ENCODE data around the gene OXCT2.
A peak's percentile ranks its signal among the peaks of the same experiment; 100 is the strongest.
"Not testable (repeated sequence)": the region's sequence is repeated elsewhere in the genome, so short reads cannot be mapped to it uniquely, and the experiment has no call there.

The OXCT2 gene

DNA sequence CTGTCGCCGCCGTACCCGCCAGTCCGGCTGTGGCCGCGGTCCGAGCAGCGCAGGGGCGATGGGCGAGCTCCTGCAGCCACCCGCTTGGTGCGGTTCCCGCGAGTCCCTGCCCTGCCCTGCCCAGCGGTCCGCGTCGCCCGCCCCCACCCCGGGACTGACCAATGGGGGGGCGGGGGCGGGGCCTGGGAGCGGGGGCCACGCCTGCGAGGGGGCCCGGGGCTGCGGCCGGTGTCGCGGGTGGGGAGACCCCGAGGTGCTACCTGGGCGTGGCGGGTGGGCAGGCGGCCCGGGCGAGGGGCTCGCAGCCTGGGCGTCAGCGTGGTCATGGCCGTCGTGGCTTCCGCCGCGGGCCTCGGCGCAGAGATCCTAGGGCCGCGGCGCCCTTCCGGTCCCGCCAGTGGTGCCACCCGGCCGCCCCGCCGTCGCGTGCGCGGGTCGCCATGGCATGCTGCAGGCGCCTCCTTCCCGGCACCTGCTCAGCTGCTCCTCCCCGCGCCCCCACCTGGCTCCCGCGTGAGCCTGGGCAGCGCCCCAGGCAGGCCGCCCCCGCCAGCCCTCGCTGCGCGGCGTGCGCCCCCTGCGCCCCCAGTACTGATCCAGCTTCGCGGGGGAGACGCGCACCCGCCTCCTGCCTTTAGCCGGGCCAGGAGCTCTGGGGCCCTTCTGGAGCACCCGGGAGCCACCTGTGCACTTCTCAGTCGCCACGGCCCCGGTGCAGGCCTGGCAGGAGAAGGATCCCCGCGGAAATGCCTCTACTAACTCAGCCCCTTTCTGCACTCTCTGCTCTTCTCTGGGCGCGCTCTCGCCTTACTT is 17.8 kb upstream of the OXCT2 start, which contains the start of gene BMP8B:
Gene BMP8B (minus strand): TSS at position 108 of the 813 bp plus-strand sequence. CDS start 380 bp downstream, outside the sequence.
- H3K79me2 ChIP-seq (ENCODE audit: low read length) = peaks cover 31% of the 10 kb centered on the region
- no peaks in the 10 kb centered on the region for H4K20me1 ChIP-seq (ENCODE audit: insufficient read depth, low read length)
- TF ChIP-seq EZH2phosphoT487 (IDR thresholded peaks at IDR 0.05; ENCODE audit: low read length) (no peak), EZH2 (optimal IDR thresholded peaks at IDR 0.05; ENCODE audit: low read depth, low read length) (no peak)
- TF ChIP-seq, protein P1, sequence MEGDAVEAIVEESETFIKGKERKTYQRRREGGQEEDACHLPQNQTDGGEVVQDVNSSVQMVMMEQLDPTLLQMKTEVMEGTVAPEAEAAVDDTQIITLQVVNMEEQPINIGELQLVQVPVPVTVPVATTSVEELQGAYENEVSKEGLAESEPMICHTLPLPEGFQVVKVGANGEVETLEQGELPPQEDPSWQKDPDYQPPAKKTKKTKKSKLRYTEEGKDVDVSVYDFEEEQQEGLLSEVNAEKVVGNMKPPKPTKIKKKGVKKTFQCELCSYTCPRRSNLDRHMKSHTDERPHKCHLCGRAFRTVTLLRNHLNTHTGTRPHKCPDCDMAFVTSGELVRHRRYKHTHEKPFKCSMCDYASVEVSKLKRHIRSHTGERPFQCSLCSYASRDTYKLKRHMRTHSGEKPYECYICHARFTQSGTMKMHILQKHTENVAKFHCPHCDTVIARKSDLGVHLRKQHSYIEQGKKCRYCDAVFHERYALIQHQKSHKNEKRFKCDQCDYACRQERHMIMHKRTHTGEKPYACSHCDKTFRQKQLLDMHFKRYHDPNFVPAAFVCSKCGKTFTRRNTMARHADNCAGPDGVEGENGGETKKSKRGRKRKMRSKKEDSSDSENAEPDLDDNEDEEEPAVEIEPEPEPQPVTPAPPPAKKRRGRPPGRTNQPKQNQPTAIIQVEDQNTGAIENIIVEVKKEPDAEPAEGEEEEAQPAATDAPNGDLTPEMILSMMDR (IDR thresholded peaks at IDR 0.05; ENCODE audit: low read length) = no peak
- peaks cover 9% of the 10 kb centered on the region for H3K4me1 ChIP-seq (ENCODE audit: low read length)
- H3K36me3 ChIP-seq (replicated peaks; ENCODE audit: insufficient read depth, low read length) = no peaks in the 10 kb centered on the region
- peak within 1 kb of the TSS; percentile 84 for H3K4me3 ChIP-seq (ENCODE audit: low read length)
- H3K27me3 ChIP-seq (replicated peaks; ENCODE audit: insufficient read depth, low read length) = no peaks in the 10 kb centered on the region
- H3F3A ChIP-seq (ENCODE audit: insufficient read depth, low read length) = peaks cover 5% of the 10 kb centered on the region
- peak within 1 kb of the TSS; percentile 77 for H3K9ac ChIP-seq (ENCODE audit: low read length)
- DNase-seq = peak; percentile 77
- no peaks in the 10 kb centered on the region for H3K9me3 ChIP-seq (replicated peaks; ENCODE audit: insufficient read depth, low read length)
- peak within 1 kb of the TSS; percentile 91 for H2AFZ ChIP-seq (ENCODE audit: low read length)
- no peaks in the 10 kb centered on the region for H3K9me2 ChIP-seq (replicated peaks; ENCODE audit: insufficient read depth, low read length)
- H3K4me2 ChIP-seq (ENCODE audit: low read depth, low read length) = peak within 1 kb of the TSS; percentile 98
- peak within 1 kb of the TSS; percentile 58; the same call in 1 of the 2 replicates for H3K27ac ChIP-seq (ENCODE audit: low read length)

DNA sequence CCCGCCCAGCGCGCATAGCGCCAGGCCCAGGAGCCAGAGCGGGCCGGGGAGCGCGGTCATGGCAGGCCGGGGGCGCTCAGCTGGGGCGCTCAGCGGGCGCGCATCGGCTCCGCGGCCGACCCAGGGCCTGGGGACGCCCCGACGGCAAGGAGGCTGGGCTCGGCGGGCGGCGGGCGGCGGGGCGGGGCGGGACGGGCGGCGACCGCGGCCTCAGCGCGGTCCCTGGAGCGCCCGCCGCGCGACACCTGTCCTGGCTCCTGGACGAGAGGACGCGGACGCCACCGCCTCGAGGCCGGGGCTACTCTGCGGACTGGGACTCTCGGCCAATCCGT is 17.2 kb upstream of the OXCT2 start:
- no peak overlapping the region for H3K27ac ChIP-seq (ENCODE audit: low read length)
- DNase-seq = no peak
- TF ChIP-seq, protein P1 (IDR thresholded peaks at IDR 0.05; ENCODE audit: low read length) = no peak
- TF ChIP-seq EZH2phosphoT487 (IDR thresholded peaks at IDR 0.05; ENCODE audit: low read length) = no peak
- no peak for TF ChIP-seq EZH2 (optimal IDR thresholded peaks at IDR 0.05; ENCODE audit: low read depth, low read length)

DNA sequence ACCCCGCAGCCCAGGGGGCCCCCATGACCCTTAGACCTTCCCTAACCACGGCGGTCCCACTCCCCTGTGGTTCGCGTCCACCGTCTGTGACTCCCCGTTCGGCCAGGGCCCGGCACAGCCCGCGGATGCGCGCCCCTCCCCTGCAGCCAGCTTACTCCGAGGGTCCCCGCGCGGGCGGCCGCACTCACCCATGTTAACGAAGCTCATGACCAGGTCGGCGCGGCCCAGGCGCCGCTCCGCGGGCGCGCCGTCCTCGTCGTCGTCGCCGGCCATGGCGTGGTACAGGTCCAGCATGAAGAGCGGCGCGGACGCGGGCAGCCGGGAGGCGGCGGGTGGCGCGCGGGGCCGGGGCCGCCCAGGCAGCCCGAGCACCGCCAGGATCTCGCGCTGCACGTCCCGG is 16.8 kb upstream of the OXCT2 start:
- H3K9ac ChIP-seq (ENCODE audit: low read length); H3K9me3 ChIP-seq (replicated peaks; ENCODE audit: insufficient read depth, low read length); H3K27me3 ChIP-seq (replicated peaks; ENCODE audit: insufficient read depth, low read length); H3K27ac ChIP-seq (ENCODE audit: low read length); H2AFZ ChIP-seq (ENCODE audit: low read length); H3K4me1 ChIP-seq (ENCODE audit: low read length); H3F3A ChIP-seq (ENCODE audit: insufficient read depth, low read length); H3K36me3 ChIP-seq (replicated peaks; ENCODE audit: insufficient read depth, low read length); H4K20me1 ChIP-seq (ENCODE audit: insufficient read depth, low read length); H3K4me3 ChIP-seq (ENCODE audit: low read length); DNase-seq; H3K9me2 ChIP-seq (replicated peaks; ENCODE audit: insufficient read depth, low read length): not testable (repeated sequence)
- Histone ChIP-seq H3K79me2 (ENCODE audit: low read length) (peaks cover 41% of the 10 kb centered on the region), H3K4me2 (ENCODE audit: low read depth, low read length) (peak overlapping the region; percentile 73; the same call in 1 of the 2 replicates)

More for the DNA sequence above, 17.2 kb upstream of the OXCT2 start:
- no peaks in the 10 kb centered on the region for H4K20me1 ChIP-seq (ENCODE audit: insufficient read depth, low read length)
- H3K27me3 ChIP-seq (replicated peaks; ENCODE audit: insufficient read depth, low read length) = no peaks in the 10 kb centered on the region
- no peaks in the 10 kb centered on the region for H3K36me3 ChIP-seq (replicated peaks; ENCODE audit: insufficient read depth, low read length)
- H3K79me2 ChIP-seq (ENCODE audit: low read length) = peaks cover 37% of the 10 kb centered on the region
- H3K9me2 ChIP-seq (replicated peaks; ENCODE audit: insufficient read depth, low read length) = no peaks in the 10 kb centered on the region
- no peak overlapping the region for H3K9ac ChIP-seq (ENCODE audit: low read length)
- H3K9me3 ChIP-seq (replicated peaks; ENCODE audit: insufficient read depth, low read length) = no peaks in the 10 kb centered on the region
- peak overlapping the region; percentile 49; the same call in 1 of the 2 replicates for H3K4me2 ChIP-seq (ENCODE audit: low read depth, low read length)
- H2AFZ ChIP-seq (ENCODE audit: low read length) = peak overlapping the region; percentile 65; the same call in 1 of the 2 replicates
- H3K4me1 ChIP-seq (ENCODE audit: low read length) = peaks cover 9% of the 10 kb centered on the region
- peak overlapping the region; percentile 71; the same call in 1 of the 2 replicates for H3K4me3 ChIP-seq (ENCODE audit: low read length)
- peaks cover 5% of the 10 kb centered on the region for H3F3A ChIP-seq (ENCODE audit: insufficient read depth, low read length)

DNA sequence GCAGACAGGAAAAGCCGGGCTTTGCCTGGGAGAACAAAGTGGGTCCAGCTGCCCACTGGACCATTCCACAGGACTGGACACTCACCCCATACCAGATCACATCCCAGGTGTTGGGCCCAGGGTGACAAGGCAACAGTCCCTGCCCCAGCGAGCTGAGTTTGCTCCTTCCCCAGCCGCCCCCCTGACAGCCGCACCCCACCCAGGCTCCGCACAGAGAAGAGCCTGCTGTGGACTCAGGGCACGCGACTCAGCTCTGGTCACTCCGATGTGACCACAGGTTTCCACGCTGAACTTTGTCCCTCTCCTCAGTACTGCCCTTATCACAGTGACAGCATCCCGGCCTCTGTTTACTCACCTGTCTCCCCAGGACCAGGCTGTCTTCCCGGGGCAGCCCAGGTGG is 16.3 kb upstream of the OXCT2 start:
- no peaks in the 10 kb centered on the region for H3K27me3 ChIP-seq (replicated peaks; ENCODE audit: insufficient read depth, low read length)
- no peaks in the 10 kb centered on the region for H3K9me3 ChIP-seq (replicated peaks; ENCODE audit: insufficient read depth, low read length)
- H3K4me3 ChIP-seq (ENCODE audit: low read length) = peak overlapping the region; percentile 42; the same call in 1 of the 2 replicates
- H3K9me2 ChIP-seq (replicated peaks; ENCODE audit: insufficient read depth, low read length) = no peaks in the 10 kb centered on the region
- H3K4me1 ChIP-seq (ENCODE audit: low read length) = peaks cover 2% of the 10 kb centered on the region
- H3K9ac ChIP-seq (ENCODE audit: low read length) = no peak overlapping the region
- peaks cover 5% of the 10 kb centered on the region for H3F3A ChIP-seq (ENCODE audit: insufficient read depth, low read length)
- no peak overlapping the region for H2AFZ ChIP-seq (ENCODE audit: low read length)
- H4K20me1 ChIP-seq (ENCODE audit: insufficient read depth, low read length) = no peaks in the 10 kb centered on the region
- TF ChIP-seq EZH2 (optimal IDR thresholded peaks at IDR 0.05; ENCODE audit: low read depth, low read length) = no peak
- TF ChIP-seq, protein P1 (IDR thresholded peaks at IDR 0.05; ENCODE audit: low read length) = no peak
- no peak for TF ChIP-seq EZH2phosphoT487 (IDR thresholded peaks at IDR 0.05; ENCODE audit: low read length)
- H3K79me2 ChIP-seq (ENCODE audit: low read length) = peaks cover 45% of the 10 kb centered on the region
- peak overlapping the region; percentile 73; the same call in 1 of the 2 replicates for H3K4me2 ChIP-seq (ENCODE audit: low read depth, low read length)
- 0 out of 2 replicates have a peak, but pooled peaks cover 5% of the 10 kb centered on the region for H3K36me3 ChIP-seq (replicated peaks; ENCODE audit: insufficient read depth, low read length)
- DNase-seq = no peak
- H3K27ac ChIP-seq (ENCODE audit: low read length) = no peak overlapping the region

DNA sequence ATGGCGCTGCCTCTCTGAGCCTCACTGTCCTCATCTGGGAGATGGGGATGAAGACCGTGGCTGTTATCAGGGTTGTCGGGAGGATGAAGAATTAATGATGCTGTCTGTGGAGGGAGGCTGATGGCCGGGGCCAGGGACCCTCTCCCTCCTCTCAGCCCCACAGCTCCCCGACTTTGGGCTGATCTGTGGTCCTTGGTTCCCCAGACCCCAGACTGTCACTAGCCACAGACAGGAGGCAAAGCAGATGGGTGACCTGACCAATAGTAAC is 15.9 kb upstream of the OXCT2 start:
- H3K9me3 ChIP-seq (replicated peaks; ENCODE audit: insufficient read depth, low read length); H3K4me3 ChIP-seq (ENCODE audit: low read length); H4K20me1 ChIP-seq (ENCODE audit: insufficient read depth, low read length); H3K27ac ChIP-seq (ENCODE audit: low read length); H2AFZ ChIP-seq (ENCODE audit: low read length); H3K4me1 ChIP-seq (ENCODE audit: low read length); DNase-seq; H3K36me3 ChIP-seq (replicated peaks; ENCODE audit: insufficient read depth, low read length); H3K9ac ChIP-seq (ENCODE audit: low read length); H3K27me3 ChIP-seq (replicated peaks; ENCODE audit: insufficient read depth, low read length); H3K9me2 ChIP-seq (replicated peaks; ENCODE audit: insufficient read depth, low read length); H3F3A ChIP-seq (ENCODE audit: insufficient read depth, low read length): not testable (repeated sequence)
- Histone ChIP-seq H3K79me2 (ENCODE audit: low read length) (peaks cover 48% of the 10 kb centered on the region), H3K4me2 (ENCODE audit: low read depth, low read length) (peak overlapping the region; percentile 73; the same call in 1 of the 2 replicates)
